HCT116 (cell line): ENCODE measurements around the gene PLVAP. TPM values are rescaled to one million over a fixed set of nuclear protein-coding genes. Genes with fewer than 3 reads are reported as not detected.
A peak's percentile ranks its signal among the peaks of the same experiment; 100 is the strongest.

Experiments used
- ATAC-seq: fragments of 200-7000 bp; cut with Tn5 transposase; 2 replicates; pipeline ENCODE4 v1.9.1; 2020; ENCODE audit warnings: mild to moderate bottlenecking, moderate library complexity
- BruUV-seq: library from RNA; stranded (reverse); fragments of 400-500 nt; replicated peaks from 2 replicates; lab custom pipeline; 2021; lab: Mats Ljungman, UMichigan
- CTCF ChIA-PET: fragments of 300-600 bp; sonication (Branson Sonifier 250); formaldehyde crosslinking; loops from one replicate; lab custom pipeline; 2021; ENCODE audit warnings: antibody characterized with exemption; lab: Charles Lee
- POLR2A ChIA-PET: fragments of 300-600, 350-600 bp; sonication (Branson Sonifier 250); formaldehyde crosslinking; loops from one replicate; lab custom pipeline; 2021; ENCODE audit warnings: antibody characterized with exemption; lab: Charles Lee
- RAD21 ChIA-PET, 2 experiments: fragments of 300-600 bp; sonication (Branson Sonifier 250); formaldehyde crosslinking; loops; one replicate each; lab custom pipeline; 2023; ENCODE audit warnings: low total read pairs in 2 of 2; ENCODE audit not compliant: uncharacterized antibody in 2 of 2, unreplicated experiment in 2 of 2, low non-redundant PET in 1 of 2; lab: Charles Lee
- DNase-seq: peaks from one replicate; pipeline ENCODE4 v3.0.0-alpha.2; 2010; ENCODE audit warnings: low read depth, low spot score
- H2AFZ ChIP-seq: fragments of 200-600 bp; shearing (Covaris generic), sonication (generic); 2 replicates; pipeline ENCODE4 v1.6.1; 2017; ENCODE audit warnings: low read depth, mixed run types, mixed read lengths, antibody characterized with exemption, low read length; ENCODE audit not compliant: poor library complexity, severe bottlenecking
- H3K27ac ChIP-seq: 2 replicates; pipeline ENCODE4 v1.5.1; 2012; ENCODE audit warnings: low read depth, low read length
- H3K27me3 ChIP-seq: fragments of 200-600 bp; sonication (generic); 2 replicates; pipeline ENCODE4 v1.6.1; 2016; ENCODE audit warnings: mixed run types, low read length, mixed read lengths; ENCODE audit not compliant: insufficient read depth
- H3K36me3 ChIP-seq, 2 experiments: fragments of 200-500 bp in 1 of 2; fragments of 200-600 bp in 1 of 2; sonication (Bioruptor generic) in 1 of 2; sonication (generic) in 1 of 2; 2 replicates each; pipeline versions ENCODE4 v1.5.1 to v1.6.1; 2014 to 2016; ENCODE audit warnings: low read length in 2 of 2, inconsistent platforms in 1 of 2, mixed read lengths in 1 of 2, mixed run types in 1 of 2; ENCODE audit not compliant: insufficient read depth in 2 of 2, control insufficient read depth in 1 of 2
- H3K4me1 ChIP-seq, 2 experiments: fragments of 200-600 bp in 1 of 2; sonication (generic) in 1 of 2; 2 replicates each; pipeline versions ENCODE4 v1.5.1 to v1.6.1; 2012 to 2017; ENCODE audit warnings: low read length in 2 of 2, inconsistent platforms in 1 of 2, mild to moderate bottlenecking in 1 of 2, mixed read lengths in 1 of 2, mixed run types in 1 of 2, moderate library complexity in 1 of 2; ENCODE audit not compliant: insufficient read depth in 2 of 2, control insufficient read depth in 1 of 2
- H3K4me2 ChIP-seq: fragments of 200-600 bp; sonication (generic); 2 replicates; pipeline ENCODE4 v1.6.1; 2017; ENCODE audit warnings: mixed run types, low read length, mixed read lengths
- H3K4me3 ChIP-seq, 2 experiments: fragments of 200-600 bp in 1 of 2; sonication (generic) in 1 of 2; replicated peaks in 1 of 2; 2 replicates each; pipeline ENCODE4 v1.5.1; 2011 to 2016; ENCODE audit warnings: low read length in 2 of 2, control low read depth in 1 of 2, low read depth in 1 of 2, mild to moderate bottlenecking in 1 of 2, mixed read lengths in 1 of 2, mixed run types in 1 of 2
- H3K79me2 ChIP-seq: fragments of 200-600 bp; sonication (generic); 2 replicates; pipeline ENCODE4 v1.6.1; 2017; ENCODE audit warnings: mild to moderate bottlenecking, mixed run types, low read length, moderate library complexity, mixed read lengths; ENCODE audit not compliant: insufficient read depth
- H3K9ac ChIP-seq: fragments of 200-600 bp; sonication (generic); 2 replicates; pipeline ENCODE4 v1.6.1; 2016; ENCODE audit warnings: low read length, mixed read lengths
- H3K9me2 ChIP-seq: fragments of 200-600 bp; sonication (generic), shearing (Covaris generic); 2 replicates; pipeline ENCODE4 v1.6.1; 2017; ENCODE audit warnings: mixed run types, mild to moderate bottlenecking, moderate library complexity; ENCODE audit not compliant: insufficient read depth
- H3K9me3 ChIP-seq, 2 experiments: fragments of 200-500 bp in 1 of 2; fragments of 200-600 bp in 1 of 2; sonication (Bioruptor generic) in 1 of 2; sonication (generic) in 1 of 2; 2 replicates each; pipeline ENCODE4 v1.6.1; 2014 to 2017; ENCODE audit warnings: low read length in 2 of 2, mixed read lengths in 2 of 2, inconsistent platforms in 1 of 2, low read depth in 1 of 2, mild to moderate bottlenecking in 1 of 2, mixed run types in 1 of 2, moderate library complexity in 1 of 2; ENCODE audit not compliant: control insufficient read depth in 1 of 2, insufficient read depth in 1 of 2
- H4K20me1 ChIP-seq: fragments of 200-600 bp; sonication (generic), shearing (Covaris generic); 2 replicates; pipeline ENCODE4 v1.6.1; 2017; ENCODE audit warnings: mixed run types, mild to moderate bottlenecking, moderate library complexity; ENCODE audit not compliant: insufficient read depth
- CBX3 ChIP-seq: IDR thresholded peaks from 2 replicates; pipeline ENCODE4 v1.6.1; 2012; ENCODE audit warnings: low read depth
- CEBPB ChIP-seq: IDR thresholded peaks from 2 replicates; pipeline ENCODE4 v1.6.1; 2012; ENCODE audit warnings: low read depth
- EGR1 ChIP-seq: IDR thresholded peaks from 2 replicates; pipeline ENCODE4 v1.6.1; 2012; ENCODE audit warnings: low read depth
- ELF1 ChIP-seq: IDR thresholded peaks from 2 replicates; pipeline ENCODE4 v1.6.1; 2012; ENCODE audit warnings: low read depth, borderline replicate concordance
- EZH2 ChIP-seq: fragments of 200-600 bp; sonication (generic); IDR thresholded peaks from 2 replicates; pipeline ENCODE4 v1.6.1; 2017; ENCODE audit warnings: antibody characterized with exemption, mixed run types
- EZH2phosphoT487 ChIP-seq: fragments of 200-600 bp; IDR thresholded peaks from 2 replicates; pipeline ENCODE4 v1.6.1; 2018; ENCODE audit warnings: antibody characterized with exemption, borderline replicate concordance
- FOSL1 ChIP-seq: IDR thresholded peaks from 2 replicates; pipeline ENCODE4 v1.6.1; 2012; ENCODE audit warnings: low read depth
- JUND ChIP-seq: IDR thresholded peaks from 2 replicates; pipeline ENCODE4 v1.6.1; 2012
- POLR2A ChIP-seq: IDR thresholded peaks from 2 replicates; pipeline ENCODE4 v1.7.0; 2011; ENCODE audit warnings: borderline replicate concordance; ENCODE audit not compliant: insufficient read depth, insufficient read length; ENCODE audit errors: extremely low read depth
- POLR2AphosphoS5 ChIP-seq: IDR thresholded peaks from 2 replicates; pipeline ENCODE4 v1.6.1; 2011; ENCODE audit warnings: mild to moderate bottlenecking, low read depth, low read length, moderate library complexity
- RAD21 ChIP-seq: IDR thresholded peaks from 2 replicates; pipeline ENCODE4 v1.6.1; 2012; ENCODE audit warnings: low read depth, mild to moderate bottlenecking
- SIN3A ChIP-seq: IDR thresholded peaks from 2 replicates; pipeline ENCODE4 v1.6.1; 2012; ENCODE audit warnings: low read depth
- SRF ChIP-seq: IDR thresholded peaks from 2 replicates; pipeline ENCODE4 v1.6.1; 2012; ENCODE audit warnings: low read depth
- YY1 ChIP-seq: IDR thresholded peaks from 2 replicates; pipeline ENCODE4 v1.6.1; 2011; ENCODE audit warnings: low read length, low read depth, moderate library complexity, mild to moderate bottlenecking; ENCODE audit not compliant: insufficient replicate concordance; ENCODE audit errors: extremely low read depth
- ZBTB33 ChIP-seq: IDR thresholded peaks from 2 replicates; pipeline ENCODE4 v1.6.1; 2011; ENCODE audit warnings: mild to moderate bottlenecking, low read length, moderate library complexity; ENCODE audit not compliant: insufficient replicate concordance; ENCODE audit errors: extremely low read depth
- ZNF274 ChIP-seq: fragments of 200-500 bp; sonication (Bioruptor generic); IDR thresholded peaks from 2 replicates; pipeline ENCODE4 v1.6.1; 2014; ENCODE audit warnings: mild to moderate bottlenecking, low read depth, low read length, inconsistent platforms
- intact Hi-C: fragments of 100-400 bp; cut with micrococcal nuclease; formaldehyde crosslinking; loops from 2 replicates; pipeline ENCODE4 v1.10.0; 2022
- total RNA-seq: library from RNA; stranded (reverse); gene quantifications from one replicate; pipeline ENCODE4 v1.2.1, GENCODE V29; 2021; ENCODE audit not compliant: unreplicated experiment
- TF ChIP-seq, protein P1 (sequence below): IDR thresholded peaks from 2 replicates; pipeline ENCODE4 v1.6.1; 2012
- TF ChIP-seq, protein P2 (sequence below): IDR thresholded peaks from 2 replicates; pipeline ENCODE4 v1.6.1; 2012
- TF ChIP-seq, protein P3 (sequence below), 3 experiments: fragments of 200-600 bp in 1 of 3; sonication (generic) in 1 of 3; IDR thresholded peaks in 2 of 3; conservative IDR thresholded peaks in 1 of 3; 2 replicates each; pipeline ENCODE4 v1.5.1; 2012 to 2017; ENCODE audit warnings: low read depth in 2 of 3, low read length in 2 of 3, antibody characterized with exemption in 1 of 3, borderline replicate concordance in 1 of 3, control low read depth in 1 of 3, mild to moderate bottlenecking in 1 of 3, mixed read lengths in 1 of 3, mixed run types in 1 of 3, moderate library complexity in 1 of 3; ENCODE audit not compliant: insufficient read depth in 1 of 3

Gene PLVAP
- total RNA-seq, 1 experiment from 2014 or later, result 0.47 TPM

DNA sequence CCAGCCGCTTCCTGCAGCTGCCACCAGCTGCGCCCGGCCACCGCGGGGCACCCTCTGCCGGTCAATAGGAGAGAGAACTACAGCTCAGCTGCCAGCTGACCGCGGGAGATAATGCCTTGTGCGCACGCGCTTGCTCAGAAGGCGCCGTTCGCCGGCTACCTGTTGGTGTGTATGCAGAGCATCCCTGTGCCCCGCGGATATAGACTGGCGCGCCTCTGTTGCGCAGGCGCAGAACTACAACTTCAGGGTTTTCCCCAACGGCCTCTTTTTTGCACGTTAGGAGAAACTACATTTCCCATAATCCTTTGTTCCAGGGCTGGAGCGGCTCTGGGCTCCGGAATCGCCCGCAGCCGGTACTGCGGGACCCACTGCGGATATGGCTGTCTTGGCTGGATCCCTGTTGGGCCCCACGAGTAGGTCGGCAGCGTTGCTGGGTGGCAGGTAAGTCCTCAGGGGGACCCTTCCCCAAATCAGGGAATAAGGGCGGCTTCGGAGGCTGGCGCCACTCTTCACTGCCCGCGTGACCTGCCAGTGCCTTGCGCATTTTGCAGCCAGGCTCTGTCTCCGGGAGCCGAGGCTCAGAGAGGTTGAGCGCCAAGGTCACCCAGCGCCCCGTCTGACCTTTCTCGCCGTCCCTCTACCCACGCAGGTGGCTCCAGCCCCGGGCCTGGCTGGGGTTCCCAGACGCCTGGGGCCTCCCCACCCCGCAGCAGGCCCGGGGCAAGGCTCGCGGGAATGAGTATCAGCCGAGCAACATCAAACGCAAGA lies 71.4 kb downstream of the PLVAP start, which contains the start of gene MRPL34:
Gene MRPL34 (plus strand): TSS at position 356 of the 768 bp plus-strand sequence. CDS start 21 bp downstream, at position 377.
- ChIA-PET RAD21 (interaction anchor here (0.6 to 1.1 kb wide), 5 partner anchors 10 to 80 kb away, joined by 3 to 7 read pairs (median 3); no protein-coding TSS in a partner anchor), POLR2A (interaction anchor here (0.6 to 3.1 kb wide), 10 partner anchors 8 to 944 kb away, joined by 3 to 22 read pairs (median 4); partner anchors contain the start of gene B3GNT3), CTCF (interaction anchor here (0.5 to 2.1 kb wide), 15 partner anchors 9 to 591 kb away, joined by 3 to 33 read pairs (median 4); no protein-coding TSS in a partner anchor)
- H3K27ac ChIP-seq, result peak within 1 kb of the TSS; percentile 92
- peaks cover 26% of the 10 kb centered on the region for H3K79me2 ChIP-seq
- H3K27me3 ChIP-seq, result no peaks in the 10 kb centered on the region
- ATAC-seq, result peak; percentile 65
- H4K20me1 ChIP-seq, result no peaks in the 10 kb centered on the region
- H3K9ac ChIP-seq, result peak within 1 kb of the TSS; percentile 96
- peak; percentile 99 for DNase-seq
- peak within 1 kb of the TSS; percentile 97 for H3K4me2 ChIP-seq
- no peaks in the 10 kb centered on the region for H3K36me3 ChIP-seq
- H3K4me3 ChIP-seq, result peak within 1 kb of the TSS; percentile 81 to 85
- no peaks in the 10 kb centered on the region for H3K9me2 ChIP-seq
- H2AFZ ChIP-seq, result no peak within 1 kb of the TSS
- BruUV-seq, result TSS peak; percentile 30
- peaks cover 40 to 66% of the 10 kb centered on the region in 2 experiments for H3K4me1 ChIP-seq
- intact Hi-C loops, result no loop called here
- no peaks in the 10 kb centered on the region for H3K9me3 ChIP-seq
- TF ChIP-seq ELF1 (no peak; the same call in 1 of the 2 replicates), RAD21 (peak; percentile 93), YY1 (peak; percentile 67), ZBTB33 (no peak), FOSL1 (no peak), EZH2phosphoT487 (no peak), POLR2AphosphoS5 (peak; percentile 77), ZNF274 (no peak), POLR2A (peak; percentile 51), SIN3A (peak; percentile 96), EGR1 (0 out of 2 replicates have a peak, but pooled peaks have one; percentile 50), JUND (no peak; the same call in 1 of the 2 replicates), SRF (no peak), CBX3 (peak; percentile 93), EZH2 (no peak), CEBPB (no peak)
- TF ChIP-seq, protein P1, sequence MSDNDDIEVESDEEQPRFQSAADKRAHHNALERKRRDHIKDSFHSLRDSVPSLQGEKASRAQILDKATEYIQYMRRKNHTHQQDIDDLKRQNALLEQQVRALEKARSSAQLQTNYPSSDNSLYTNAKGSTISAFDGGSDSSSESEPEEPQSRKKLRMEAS, result peak; percentile 90
- TF ChIP-seq, protein P2, sequence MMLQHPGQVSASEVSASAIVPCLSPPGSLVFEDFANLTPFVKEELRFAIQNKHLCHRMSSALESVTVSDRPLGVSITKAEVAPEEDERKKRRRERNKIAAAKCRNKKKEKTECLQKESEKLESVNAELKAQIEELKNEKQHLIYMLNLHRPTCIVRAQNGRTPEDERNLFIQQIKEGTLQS, result no peak
- TF ChIP-seq, protein P3, sequence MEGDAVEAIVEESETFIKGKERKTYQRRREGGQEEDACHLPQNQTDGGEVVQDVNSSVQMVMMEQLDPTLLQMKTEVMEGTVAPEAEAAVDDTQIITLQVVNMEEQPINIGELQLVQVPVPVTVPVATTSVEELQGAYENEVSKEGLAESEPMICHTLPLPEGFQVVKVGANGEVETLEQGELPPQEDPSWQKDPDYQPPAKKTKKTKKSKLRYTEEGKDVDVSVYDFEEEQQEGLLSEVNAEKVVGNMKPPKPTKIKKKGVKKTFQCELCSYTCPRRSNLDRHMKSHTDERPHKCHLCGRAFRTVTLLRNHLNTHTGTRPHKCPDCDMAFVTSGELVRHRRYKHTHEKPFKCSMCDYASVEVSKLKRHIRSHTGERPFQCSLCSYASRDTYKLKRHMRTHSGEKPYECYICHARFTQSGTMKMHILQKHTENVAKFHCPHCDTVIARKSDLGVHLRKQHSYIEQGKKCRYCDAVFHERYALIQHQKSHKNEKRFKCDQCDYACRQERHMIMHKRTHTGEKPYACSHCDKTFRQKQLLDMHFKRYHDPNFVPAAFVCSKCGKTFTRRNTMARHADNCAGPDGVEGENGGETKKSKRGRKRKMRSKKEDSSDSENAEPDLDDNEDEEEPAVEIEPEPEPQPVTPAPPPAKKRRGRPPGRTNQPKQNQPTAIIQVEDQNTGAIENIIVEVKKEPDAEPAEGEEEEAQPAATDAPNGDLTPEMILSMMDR (IDR thresholded peaks at IDR 0.05 in 2 of 3, conservative IDR thresholded peaks at IDR 0.05 in 1 of 3; ENCODE audit: borderline replicate concordance in 1 of 3, insufficient read depth in 1 of 3, low read depth in 2 of 3, low read length in 2 of 3), result peak in 2 of 3 experiments; percentile 77 to 85
